ENCODE measurements around the gene E4F1.

DNA sequence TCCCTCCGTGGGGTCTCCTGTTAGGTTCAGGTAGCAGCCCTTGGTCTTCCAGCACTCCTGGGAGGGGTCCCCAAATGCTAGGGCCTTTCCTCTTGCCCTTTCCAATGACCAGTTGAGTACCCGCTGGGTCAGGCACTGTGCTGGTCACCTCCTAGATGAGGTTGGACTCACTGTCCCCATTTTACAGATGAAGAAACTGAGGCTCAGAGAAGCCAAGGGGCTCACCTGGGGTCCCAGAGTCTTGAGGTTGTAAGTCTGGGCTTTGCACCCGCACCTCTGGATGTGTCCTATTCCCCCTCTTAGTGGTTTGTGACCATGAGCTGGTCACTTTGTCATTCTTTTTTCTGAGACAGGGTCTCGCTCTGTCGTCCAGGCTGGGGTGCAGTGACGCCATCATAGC is 25.6 kb upstream of the E4F1 start:
- no peak for TF ChIP-seq TFAM (CRISPR knock-in tag; conservative IDR thresholded peaks at IDR 0.05)
- TF ChIP-seq, protein P1, sequence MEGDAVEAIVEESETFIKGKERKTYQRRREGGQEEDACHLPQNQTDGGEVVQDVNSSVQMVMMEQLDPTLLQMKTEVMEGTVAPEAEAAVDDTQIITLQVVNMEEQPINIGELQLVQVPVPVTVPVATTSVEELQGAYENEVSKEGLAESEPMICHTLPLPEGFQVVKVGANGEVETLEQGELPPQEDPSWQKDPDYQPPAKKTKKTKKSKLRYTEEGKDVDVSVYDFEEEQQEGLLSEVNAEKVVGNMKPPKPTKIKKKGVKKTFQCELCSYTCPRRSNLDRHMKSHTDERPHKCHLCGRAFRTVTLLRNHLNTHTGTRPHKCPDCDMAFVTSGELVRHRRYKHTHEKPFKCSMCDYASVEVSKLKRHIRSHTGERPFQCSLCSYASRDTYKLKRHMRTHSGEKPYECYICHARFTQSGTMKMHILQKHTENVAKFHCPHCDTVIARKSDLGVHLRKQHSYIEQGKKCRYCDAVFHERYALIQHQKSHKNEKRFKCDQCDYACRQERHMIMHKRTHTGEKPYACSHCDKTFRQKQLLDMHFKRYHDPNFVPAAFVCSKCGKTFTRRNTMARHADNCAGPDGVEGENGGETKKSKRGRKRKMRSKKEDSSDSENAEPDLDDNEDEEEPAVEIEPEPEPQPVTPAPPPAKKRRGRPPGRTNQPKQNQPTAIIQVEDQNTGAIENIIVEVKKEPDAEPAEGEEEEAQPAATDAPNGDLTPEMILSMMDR (IDR thresholded peaks at IDR 0.05 in 2 of 3, conservative IDR thresholded peaks at IDR 0.05 in 1 of 3; ENCODE audit: insufficient read depth in 2 of 3, low read depth in 1 of 3, low read length in 3 of 3) = no peak
- peak in 1 of 2 experiments; percentile 67; a peak in 3 of 4 replicates for TF ChIP-seq RCOR1 (IDR thresholded peaks at IDR 0.05; ENCODE audit: borderline replicate concordance in 1 of 2, low read depth in 2 of 2, low read length in 2 of 2)
- TF ChIP-seq, protein P2, sequence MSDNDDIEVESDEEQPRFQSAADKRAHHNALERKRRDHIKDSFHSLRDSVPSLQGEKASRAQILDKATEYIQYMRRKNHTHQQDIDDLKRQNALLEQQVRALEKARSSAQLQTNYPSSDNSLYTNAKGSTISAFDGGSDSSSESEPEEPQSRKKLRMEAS (CRISPR knock-in tag; IDR thresholded peaks at IDR 0.05) = no peak

All from K562 (cell line).